ENCODE data around the gene ICAM1.

ICAM1 gene, protein sequence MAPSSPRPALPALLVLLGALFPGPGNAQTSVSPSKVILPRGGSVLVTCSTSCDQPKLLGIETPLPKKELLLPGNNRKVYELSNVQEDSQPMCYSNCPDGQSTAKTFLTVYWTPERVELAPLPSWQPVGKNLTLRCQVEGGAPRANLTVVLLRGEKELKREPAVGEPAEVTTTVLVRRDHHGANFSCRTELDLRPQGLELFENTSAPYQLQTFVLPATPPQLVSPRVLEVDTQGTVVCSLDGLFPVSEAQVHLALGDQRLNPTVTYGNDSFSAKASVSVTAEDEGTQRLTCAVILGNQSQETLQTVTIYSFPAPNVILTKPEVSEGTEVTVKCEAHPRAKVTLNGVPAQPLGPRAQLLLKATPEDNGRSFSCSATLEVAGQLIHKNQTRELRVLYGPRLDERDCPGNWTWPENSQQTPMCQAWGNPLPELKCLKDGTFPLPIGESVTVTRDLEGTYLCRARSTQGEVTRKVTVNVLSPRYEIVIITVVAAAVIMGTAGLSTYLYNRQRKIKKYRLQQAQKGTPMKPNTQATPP

DNA sequence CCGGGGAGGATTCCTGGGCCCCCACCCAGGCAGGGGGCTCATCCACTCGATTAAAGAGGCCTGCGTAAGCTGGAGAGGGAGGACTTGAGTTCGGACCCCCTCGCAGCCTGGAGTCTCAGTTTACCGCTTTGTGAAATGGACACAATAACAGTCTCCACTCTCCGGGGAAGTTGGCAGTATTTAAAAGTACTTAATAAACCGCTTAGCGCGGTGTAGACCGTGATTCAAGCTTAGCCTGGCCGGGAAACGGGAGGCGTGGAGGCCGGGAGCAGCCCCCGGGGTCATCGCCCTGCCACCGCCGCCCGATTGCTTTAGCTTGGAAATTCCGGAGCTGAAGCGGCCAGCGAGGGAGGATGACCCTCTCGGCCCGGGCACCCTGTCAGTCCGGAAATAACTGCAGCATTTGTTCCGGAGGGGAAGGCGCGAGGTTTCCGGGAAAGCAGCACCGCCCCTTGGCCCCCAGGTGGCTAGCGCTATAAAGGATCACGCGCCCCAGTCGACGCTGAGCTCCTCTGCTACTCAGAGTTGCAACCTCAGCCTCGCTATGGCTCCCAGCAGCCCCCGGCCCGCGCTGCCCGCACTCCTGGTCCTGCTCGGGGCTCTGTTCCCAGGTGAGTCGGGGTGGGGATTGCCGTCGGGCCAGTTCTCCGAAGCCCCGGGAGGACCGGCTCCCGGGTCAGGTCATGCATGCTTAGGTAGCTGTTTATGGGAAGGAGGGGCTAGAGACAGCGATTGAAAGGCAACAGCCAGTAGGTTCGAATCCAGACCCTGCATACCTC lies at the start of gene ICAM1:
TSS of gene ICAM1 (plus strand) at position 505 of the 779 bp plus-strand sequence. CDS start at position 545, 40 bp downstream.
- TF ChIP-seq ZFX (IDR thresholded peaks at IDR 0.05): no peak
- TF ChIP-seq, protein P1, sequence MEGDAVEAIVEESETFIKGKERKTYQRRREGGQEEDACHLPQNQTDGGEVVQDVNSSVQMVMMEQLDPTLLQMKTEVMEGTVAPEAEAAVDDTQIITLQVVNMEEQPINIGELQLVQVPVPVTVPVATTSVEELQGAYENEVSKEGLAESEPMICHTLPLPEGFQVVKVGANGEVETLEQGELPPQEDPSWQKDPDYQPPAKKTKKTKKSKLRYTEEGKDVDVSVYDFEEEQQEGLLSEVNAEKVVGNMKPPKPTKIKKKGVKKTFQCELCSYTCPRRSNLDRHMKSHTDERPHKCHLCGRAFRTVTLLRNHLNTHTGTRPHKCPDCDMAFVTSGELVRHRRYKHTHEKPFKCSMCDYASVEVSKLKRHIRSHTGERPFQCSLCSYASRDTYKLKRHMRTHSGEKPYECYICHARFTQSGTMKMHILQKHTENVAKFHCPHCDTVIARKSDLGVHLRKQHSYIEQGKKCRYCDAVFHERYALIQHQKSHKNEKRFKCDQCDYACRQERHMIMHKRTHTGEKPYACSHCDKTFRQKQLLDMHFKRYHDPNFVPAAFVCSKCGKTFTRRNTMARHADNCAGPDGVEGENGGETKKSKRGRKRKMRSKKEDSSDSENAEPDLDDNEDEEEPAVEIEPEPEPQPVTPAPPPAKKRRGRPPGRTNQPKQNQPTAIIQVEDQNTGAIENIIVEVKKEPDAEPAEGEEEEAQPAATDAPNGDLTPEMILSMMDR (conservative IDR thresholded peaks at IDR 0.05): no peak
- peak within 1 kb of the TSS; percentile 73 for H3K27ac ChIP-seq

DNA sequence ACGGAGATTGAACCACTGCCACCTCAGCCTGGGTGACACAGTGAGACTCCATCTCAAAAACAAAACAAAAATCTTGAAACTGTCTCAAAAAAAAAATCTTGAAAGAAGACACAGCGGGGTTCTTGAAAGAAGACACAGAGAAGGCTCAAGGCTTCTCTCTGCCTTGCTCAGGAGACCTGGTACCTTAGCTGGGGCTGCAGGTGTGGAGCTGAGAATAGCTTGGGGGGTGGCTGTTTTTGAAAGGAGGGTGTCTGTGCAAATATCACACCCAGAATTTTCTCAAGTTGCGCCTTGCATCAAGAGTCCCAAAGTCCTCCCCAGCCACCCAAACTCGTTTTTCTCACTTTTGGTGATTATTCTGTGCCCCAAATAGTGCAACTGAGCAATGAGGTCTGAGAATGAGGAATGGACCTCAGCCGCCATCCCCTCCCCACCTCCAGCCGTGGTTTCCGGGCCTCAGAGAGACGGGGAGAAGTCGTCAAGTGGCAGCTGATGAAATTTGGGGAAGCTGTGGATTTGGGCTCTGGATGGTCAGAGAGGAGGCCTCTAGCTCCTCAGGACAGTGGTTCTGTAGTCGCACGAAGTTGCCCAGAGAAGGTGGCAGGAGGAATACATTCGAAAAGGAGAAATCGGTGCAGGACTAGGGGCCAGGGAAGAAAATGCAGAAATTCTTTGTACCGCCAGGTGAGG lies 48.6 kb upstream of the ICAM1 start:
- H3K27ac ChIP-seq: no peak overlapping the region
- TF ChIP-seq ZFX (IDR thresholded peaks at IDR 0.05): no peak
- TF ChIP-seq, protein P1 (conservative IDR thresholded peaks at IDR 0.05): no peak

DNA sequence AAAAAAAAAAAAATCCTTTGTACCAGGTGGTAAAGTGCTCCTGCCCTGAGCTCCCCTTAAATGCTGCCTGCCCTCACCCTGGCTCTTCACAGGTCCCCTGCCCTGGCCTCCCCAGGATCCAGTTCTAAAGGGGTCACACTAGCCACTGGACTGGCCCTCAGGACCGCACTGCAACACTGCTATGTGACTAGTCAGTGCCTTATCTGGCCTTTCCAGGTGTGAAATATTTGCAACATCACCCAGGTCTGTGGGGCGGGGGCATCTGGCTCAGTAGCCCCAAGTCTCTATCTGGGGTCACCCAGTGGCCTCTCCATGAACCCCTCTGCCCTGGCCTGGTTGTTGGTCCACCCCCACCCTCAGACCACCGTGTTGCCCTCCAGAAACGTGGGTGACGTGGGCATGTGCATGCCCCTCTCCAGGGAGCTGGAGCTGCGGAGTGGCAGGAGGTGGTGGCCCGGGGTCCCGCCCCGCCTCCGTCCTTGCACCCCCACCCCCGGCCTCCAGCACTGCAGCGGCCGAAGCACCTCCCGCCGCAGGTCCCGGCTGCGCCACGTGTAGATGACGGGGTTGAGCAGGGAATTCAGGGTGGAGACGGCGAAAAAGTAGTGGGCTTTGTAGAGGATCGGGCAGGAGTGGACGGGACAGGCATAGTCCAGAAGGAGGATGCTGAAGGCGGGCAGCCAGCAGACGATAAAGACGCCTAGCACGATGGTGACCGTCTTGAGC lies 47.3 kb upstream of the ICAM1 start:
- H3K27ac ChIP-seq: no peak overlapping the region
- TF ChIP-seq, protein P1 (conservative IDR thresholded peaks at IDR 0.05): no peak
- TF ChIP-seq ZFX (IDR thresholded peaks at IDR 0.05): no peak

DNA sequence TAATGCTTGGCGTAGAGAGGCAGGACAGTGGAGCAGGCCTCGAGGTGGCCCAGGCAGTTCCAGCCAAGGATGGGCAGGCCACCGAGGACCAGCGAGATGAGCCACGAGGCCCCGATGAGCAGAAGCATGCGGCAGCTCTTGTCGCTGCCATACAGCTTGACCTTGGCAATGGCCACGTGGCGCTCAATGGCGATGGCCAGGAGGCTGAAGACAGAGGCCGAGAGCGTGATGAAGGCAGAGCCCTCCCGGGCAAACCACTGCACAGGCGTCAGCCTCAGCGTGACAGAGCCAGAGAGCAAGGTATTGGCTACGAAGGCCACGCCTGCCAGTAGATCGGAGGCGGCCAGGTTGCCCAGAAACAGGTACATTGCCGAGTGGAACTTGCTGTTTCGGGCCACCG lies 46.6 kb upstream of the ICAM1 start:
- no peak for TF ChIP-seq ZFX (IDR thresholded peaks at IDR 0.05)
- TF ChIP-seq, protein P1 (conservative IDR thresholded peaks at IDR 0.05): no peak
- H3K27ac ChIP-seq: no peak overlapping the region

DNA sequence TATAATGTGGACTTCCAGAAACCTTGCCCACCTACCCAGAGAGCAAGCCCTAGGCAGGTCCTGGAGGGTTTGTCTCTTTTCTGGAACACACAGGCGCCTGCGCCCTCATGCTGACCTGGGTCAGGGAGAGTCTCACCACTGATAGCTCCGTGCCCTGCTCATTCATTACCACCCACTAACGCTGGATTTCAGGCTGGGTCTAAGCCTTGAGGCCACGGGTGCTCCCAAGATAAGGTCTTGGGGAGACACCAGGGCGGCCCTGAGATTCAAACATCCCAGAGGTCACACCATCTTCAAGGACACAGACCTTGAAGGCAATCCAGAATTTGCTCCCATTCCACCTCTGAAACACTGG lies 44.9 kb upstream of the ICAM1 start:
- no peak for TF ChIP-seq ZFX (IDR thresholded peaks at IDR 0.05)
- TF ChIP-seq, protein P1 (conservative IDR thresholded peaks at IDR 0.05): no peak
- no peak overlapping the region for H3K27ac ChIP-seq

DNA sequence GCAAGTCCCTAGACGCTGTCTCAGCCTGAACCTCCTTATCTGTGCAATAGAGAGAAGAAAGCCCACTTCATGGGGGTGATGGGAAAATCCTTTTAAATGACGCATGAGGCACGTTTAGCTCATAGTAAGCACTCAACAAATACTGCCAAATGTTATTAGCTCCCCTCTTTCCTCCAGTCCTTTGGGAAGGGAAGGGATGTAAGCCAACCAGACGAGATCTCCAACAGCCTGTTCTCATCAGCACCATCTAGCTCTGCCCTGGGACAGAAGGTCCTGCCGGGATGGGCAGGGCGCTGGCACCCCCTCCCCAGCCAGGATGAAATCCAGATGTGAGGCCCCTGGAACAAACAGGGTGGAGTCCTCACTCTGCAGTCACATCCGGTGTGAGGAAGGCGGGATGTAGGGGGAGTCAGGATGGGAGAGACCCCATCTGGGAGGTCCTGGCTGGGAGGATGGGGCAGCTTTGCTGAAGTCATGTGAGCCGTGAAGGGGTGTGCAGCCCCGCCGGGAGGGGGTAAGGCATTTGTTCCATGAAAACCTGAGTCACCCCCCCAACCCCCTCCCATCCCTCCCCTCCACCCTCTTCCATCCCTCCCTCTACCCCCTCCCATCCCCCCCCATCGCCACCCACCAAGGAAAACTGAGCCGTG lies 44.4 kb upstream of the ICAM1 start:
- H3K27ac ChIP-seq: no peak overlapping the region
- TF ChIP-seq, protein P1 (conservative IDR thresholded peaks at IDR 0.05): no peak
- TF ChIP-seq ZFX (IDR thresholded peaks at IDR 0.05): no peak
